A673 (cell line): ENCODE measurements around the gene TUBG1. TPM values are rescaled to one million over a fixed set of nuclear protein-coding genes. Genes with fewer than 3 reads are reported as not detected.

ENCODE experiments used
- BruUV-seq: library from RNA; stranded (reverse); fragments of 400-500 nt; replicated peaks from 2 replicates; lab custom pipeline; 2021; lab: Mats Ljungman, UMichigan
- CTCF ChIA-PET: fragments of 300-600 bp; sonication (Branson Sonifier 250); formaldehyde crosslinking; loops from one replicate; lab custom pipeline; 2022; ENCODE audit warnings: antibody characterized with exemption; lab: Charles Lee
- POLR2A ChIA-PET: fragments of 300-600 bp; sonication (Branson Sonifier 250); formaldehyde crosslinking; loops from one replicate; lab custom pipeline; 2022; ENCODE audit warnings: antibody characterized with exemption; ENCODE audit not compliant: low non-redundant PET; lab: Charles Lee
- DNase-seq: peaks from one replicate; pipeline ENCODE4 v3.0.0-alpha.2; 2015; ENCODE audit warnings: low spot score
- H3K27ac ChIP-seq: fragments of 200-600 bp; sonication (generic); 2 replicates; pipeline ENCODE4 v1.5.1; 2016; ENCODE audit warnings: mixed run types, low read depth, mild to moderate bottlenecking, mixed read lengths, antibody characterized with exemption, low read length; ENCODE audit not compliant: poor library complexity, severe bottlenecking
- H3K27me3 ChIP-seq: fragments of 200-600 bp; sonication (generic); replicated peaks from 2 replicates; pipeline ENCODE4 v1.6.1; 2017; ENCODE audit warnings: mixed run types, low read depth, mild to moderate bottlenecking, mixed read lengths, antibody characterized with exemption, low read length; ENCODE audit not compliant: insufficient read depth, poor library complexity
- H3K36me3 ChIP-seq: fragments of 200-600 bp; sonication (generic); 2 replicates; pipeline ENCODE4 v1.6.1; 2016; ENCODE audit warnings: mixed run types, mild to moderate bottlenecking, mixed read lengths, antibody characterized with exemption, low read length; ENCODE audit not compliant: insufficient read depth, poor library complexity, severe bottlenecking
- H3K4me1 ChIP-seq: fragments of 200-600 bp; sonication (generic); 2 replicates; pipeline ENCODE4 v1.6.1; 2017; ENCODE audit warnings: mixed run types, mild to moderate bottlenecking, mixed read lengths, antibody characterized with exemption, low read length; ENCODE audit not compliant: insufficient read depth, poor library complexity, severe bottlenecking
- H3K4me3 ChIP-seq: fragments of 200-600 bp; sonication (generic); 2 replicates; pipeline ENCODE4 v1.5.1; 2016; ENCODE audit warnings: low read depth, mixed run types, mild to moderate bottlenecking, mixed read lengths, low read length; ENCODE audit not compliant: poor library complexity, severe bottlenecking
- H3K9me3 ChIP-seq: fragments of 200-600 bp; sonication (generic); 2 replicates; pipeline ENCODE4 v1.6.1; 2016; ENCODE audit warnings: mixed run types, low read depth, mild to moderate bottlenecking, mixed read lengths, antibody characterized with exemption, low read length; ENCODE audit not compliant: poor library complexity, severe bottlenecking
- EZH2 ChIP-seq: fragments of 200-600 bp; sonication (generic); IDR thresholded peaks from 2 replicates; pipeline ENCODE4 v1.6.1; 2017; ENCODE audit warnings: borderline replicate concordance, low read depth, mild to moderate bottlenecking, mixed read lengths, antibody characterized with exemption, low read length; ENCODE audit not compliant: poor library complexity, severe bottlenecking
- intact Hi-C: fragments of 100-400 bp; cut with micrococcal nuclease; formaldehyde crosslinking; loops from one replicate; pipeline ENCODE4 v1.10.0; 2022; ENCODE audit not compliant: unreplicated experiment
- total RNA-seq: library from RNA; stranded (reverse); gene quantifications from 2 replicates; pipeline ENCODE4 v1.2.3, GENCODE V29; 2021
- TF ChIP-seq, protein P1 (sequence below): fragments of 300-800, 200-600 bp; sonication (generic); conservative IDR thresholded peaks from 2 replicates; pipeline ENCODE4 v1.5.1; 2017; ENCODE audit warnings: low read depth, mild to moderate bottlenecking, antibody characterized with exemption, low read length, moderate library complexity, mixed read lengths

The TUBG1 gene
- total RNA-seq, 1 experiment from 2014 or later, result 87.4 TPM

DNA sequence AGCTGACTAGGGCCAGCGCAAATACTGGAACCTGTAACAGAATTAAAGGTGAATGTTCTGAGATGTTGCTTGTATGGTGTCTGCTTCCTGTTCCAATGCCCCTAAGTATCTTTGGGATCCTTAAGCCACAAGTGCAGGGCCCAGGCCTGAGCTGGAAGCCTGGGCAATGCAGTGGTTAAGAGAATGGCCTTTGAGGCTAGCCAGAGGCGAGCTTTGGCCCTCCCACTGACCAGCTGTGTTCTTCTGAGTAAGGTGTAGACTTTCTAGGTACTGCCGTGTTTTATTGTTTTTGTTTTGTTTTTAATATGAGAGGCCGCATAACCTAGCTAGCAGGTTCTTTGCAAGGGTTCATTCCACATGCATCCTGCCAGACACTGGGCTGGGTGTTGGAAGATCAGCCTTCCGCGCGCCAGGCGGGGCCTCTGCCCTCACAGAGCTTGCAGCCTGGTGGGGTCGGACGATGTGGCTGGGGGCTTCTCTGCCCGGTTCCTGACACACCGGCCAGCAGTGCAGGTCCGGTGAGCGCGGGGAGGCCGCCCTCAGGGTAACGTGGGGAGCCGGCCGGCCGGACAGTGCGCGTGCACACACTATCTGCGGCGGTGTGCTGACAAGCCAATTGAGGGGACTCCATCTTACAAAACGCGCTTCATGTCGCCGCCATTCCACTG is 43.1 kb upstream of the TUBG1 start:
- Histone ChIP-seq H3K36me3 (peaks cover 35% of the 10 kb centered on the region), H3K27ac (peak overlapping the region; percentile 88), H3K9me3 (no peaks in the 10 kb centered on the region), H3K4me1 (peaks cover 10% of the 10 kb centered on the region), H3K27me3 (no peaks in the 10 kb centered on the region), H3K4me3 (peak overlapping the region; percentile 64)
- ChIA-PET CTCF (no interaction called here), POLR2A (no interaction called here)
- intact Hi-C loops, result no loop called here
- no peak for TF ChIP-seq EZH2
- TF ChIP-seq, protein P1, sequence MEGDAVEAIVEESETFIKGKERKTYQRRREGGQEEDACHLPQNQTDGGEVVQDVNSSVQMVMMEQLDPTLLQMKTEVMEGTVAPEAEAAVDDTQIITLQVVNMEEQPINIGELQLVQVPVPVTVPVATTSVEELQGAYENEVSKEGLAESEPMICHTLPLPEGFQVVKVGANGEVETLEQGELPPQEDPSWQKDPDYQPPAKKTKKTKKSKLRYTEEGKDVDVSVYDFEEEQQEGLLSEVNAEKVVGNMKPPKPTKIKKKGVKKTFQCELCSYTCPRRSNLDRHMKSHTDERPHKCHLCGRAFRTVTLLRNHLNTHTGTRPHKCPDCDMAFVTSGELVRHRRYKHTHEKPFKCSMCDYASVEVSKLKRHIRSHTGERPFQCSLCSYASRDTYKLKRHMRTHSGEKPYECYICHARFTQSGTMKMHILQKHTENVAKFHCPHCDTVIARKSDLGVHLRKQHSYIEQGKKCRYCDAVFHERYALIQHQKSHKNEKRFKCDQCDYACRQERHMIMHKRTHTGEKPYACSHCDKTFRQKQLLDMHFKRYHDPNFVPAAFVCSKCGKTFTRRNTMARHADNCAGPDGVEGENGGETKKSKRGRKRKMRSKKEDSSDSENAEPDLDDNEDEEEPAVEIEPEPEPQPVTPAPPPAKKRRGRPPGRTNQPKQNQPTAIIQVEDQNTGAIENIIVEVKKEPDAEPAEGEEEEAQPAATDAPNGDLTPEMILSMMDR, result no peak
- no peak for DNase-seq
- BruUV-seq, result no TSS peak

DNA sequence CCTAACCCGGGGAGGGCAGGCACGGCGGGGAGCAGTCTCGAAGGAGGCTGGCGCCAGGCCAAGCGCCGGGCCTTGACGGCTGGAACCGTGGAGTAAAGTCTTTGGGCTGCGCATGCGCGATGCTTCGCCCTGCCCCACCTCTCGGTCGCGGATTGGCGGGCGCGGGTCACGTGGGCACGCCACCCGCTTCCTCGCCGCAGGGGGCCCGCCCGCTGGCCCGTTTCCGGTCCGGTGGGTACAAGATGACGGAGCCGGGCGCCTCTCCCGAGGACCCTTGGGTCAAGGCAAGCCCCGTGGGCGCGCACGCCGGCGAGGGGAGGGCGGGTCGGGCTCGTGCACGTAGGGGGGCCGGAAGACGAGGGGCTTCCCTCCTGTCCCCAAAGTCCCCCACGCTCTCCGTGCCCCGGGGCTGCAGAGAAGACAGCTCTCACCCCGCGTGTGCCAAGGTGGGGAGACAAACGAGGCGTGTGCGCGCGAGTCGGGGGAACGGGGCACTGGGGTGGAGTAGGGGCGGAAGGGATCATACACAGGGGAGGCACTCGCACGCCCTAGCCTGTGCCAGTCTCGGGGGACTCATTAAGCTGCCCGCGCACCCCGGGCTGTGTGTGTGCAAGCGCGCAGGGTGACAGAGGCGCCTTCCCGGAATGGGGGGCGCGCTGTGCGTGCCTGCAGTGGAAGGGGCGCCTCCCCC is 42.5 kb upstream of the TUBG1 start, which contains the start of gene MLX:
TSS of gene MLX (plus strand) at position 218 of the 691 bp plus-strand sequence. CDS start at position 243, 25 bp downstream.
- POLR2A ChIA-PET, result no interaction called here
- peak within 1 kb of the TSS; percentile 88 for H3K27ac ChIP-seq
- intact Hi-C loops, result no loop called here

DNA sequence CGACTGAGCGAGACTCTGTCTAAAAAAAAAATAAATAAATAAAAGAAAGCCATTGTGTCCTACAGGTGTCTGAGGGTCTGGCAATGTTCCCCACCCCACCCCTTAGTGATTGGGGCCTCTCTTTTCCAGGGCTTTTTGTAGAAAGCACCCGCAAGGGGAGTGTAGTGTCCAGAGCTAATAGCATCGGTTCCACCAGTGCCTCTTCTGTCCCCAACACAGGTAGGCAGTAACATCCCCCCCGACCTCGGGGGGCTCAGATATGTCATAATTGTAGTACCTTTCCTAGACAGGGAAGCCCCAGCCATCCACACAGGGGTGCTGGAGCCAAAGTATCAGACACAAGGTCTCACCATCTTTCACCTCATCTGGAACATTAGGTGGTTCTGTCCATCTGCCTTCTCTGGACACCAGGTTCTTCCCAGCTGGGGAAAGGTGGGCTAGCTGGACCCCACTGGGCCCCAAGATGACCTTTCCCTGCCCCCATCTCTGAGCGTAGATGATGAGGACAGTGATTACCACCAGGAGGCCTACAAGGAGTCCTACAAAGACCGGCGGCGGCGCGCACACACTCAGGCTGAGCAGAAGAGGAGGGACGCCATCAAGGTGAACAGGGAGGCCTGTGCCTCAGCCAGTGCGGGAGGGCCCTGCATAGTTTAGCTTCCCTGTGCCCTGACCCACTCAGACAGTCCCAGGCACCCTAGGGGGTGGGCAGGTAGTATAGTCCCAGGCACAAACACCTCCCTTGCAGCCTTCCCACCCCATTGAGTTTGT is 41.0 kb upstream of the TUBG1 start:
- H3K9me3 ChIP-seq, result no peaks in the 10 kb centered on the region
- TF ChIP-seq EZH2, result no peak
- TF ChIP-seq, protein P1, result no peak
- no peak overlapping the region for H3K27ac ChIP-seq
- no peak overlapping the region for H3K4me3 ChIP-seq
- H3K27me3 ChIP-seq, result no peaks in the 10 kb centered on the region
- peaks cover 57% of the 10 kb centered on the region for H3K36me3 ChIP-seq
- no peak for DNase-seq
- BruUV-seq, result no TSS peak
- H3K4me1 ChIP-seq, result peaks cover 14% of the 10 kb centered on the region
- intact Hi-C loops, result no loop called here
- CTCF ChIA-PET, result no interaction called here
- POLR2A ChIA-PET, result no interaction called here

More for the DNA sequence above, 42.5 kb upstream of the TUBG1 start, which contains the start of gene MLX:
- no peaks in the 10 kb centered on the region for H3K27me3 ChIP-seq
- DNase-seq, result peak; percentile 91
- CTCF ChIA-PET, result interaction anchor here (0.6 kb wide), 1 partner anchor 11 kb away, joined by 3 read pairs; no protein-coding TSS in a partner anchor
- no peaks in the 10 kb centered on the region for H3K9me3 ChIP-seq
- peaks cover 10% of the 10 kb centered on the region for H3K4me1 ChIP-seq
- H3K36me3 ChIP-seq, result peaks cover 42% of the 10 kb centered on the region
- TF ChIP-seq EZH2, result no peak
- TF ChIP-seq, protein P1, result no peak
- H3K4me3 ChIP-seq, result peak within 1 kb of the TSS; percentile 64
- BruUV-seq, result no TSS peak
